K562 (cell line): ENCODE results near the gene VPS11. TPM values are rescaled to one million over a fixed set of nuclear protein-coding genes. Genes with fewer than 3 reads are reported as not detected.

Experiments used
- BCL6 ChIP-seq: fragments of 250-450 bp; sonication (Bioruptor Pico); IDR thresholded peaks from 2 replicates; pipeline ENCODE4 v1.4.0; 2020
- CBX3 ChIP-seq, 2 experiments: IDR thresholded peaks; 1 replicate in 1 of 2; 2 replicates in 1 of 2; pipeline ENCODE4 v1.6.1; 2012; ENCODE audit warnings: inconsistent platforms in 2 of 2, low read length in 2 of 2, borderline replicate concordance in 1 of 2, control low read depth in 1 of 2
- CREB3L1 ChIP-seq: fragments of 450-650 bp; IDR thresholded peaks from 2 replicates; pipeline ENCODE4 v1.6.1; 2014; ENCODE audit warnings: low read depth, mild to moderate bottlenecking, moderate library complexity, borderline replicate concordance
- DPF2 ChIP-seq: fragments of 450-650 bp; IDR thresholded peaks from 2 replicates; pipeline ENCODE4 v1.6.1; 2016
- EWSR1 ChIP-seq: fragments of 450-650 bp; IDR thresholded peaks from 2 replicates; pipeline ENCODE4 v1.6.1; 2018; ENCODE audit warnings: borderline replicate concordance, mild to moderate bottlenecking, low read depth, moderate library complexity; ENCODE audit not compliant: partially characterized antibody
- GTF2F1 ChIP-seq: IDR thresholded peaks from 2 replicates; pipeline ENCODE4 v1.6.1; 2011; ENCODE audit warnings: low read depth, low read length, improper control_type of control experiment
- JUN ChIP-seq, 2 experiments: sonication (generic) in 1 of 2; formaldehyde crosslinking in 1 of 2; IDR thresholded peaks; 2 replicates each; pipeline versions ENCODE4 v1.6.1 to v1.8.0; 2012 to 2022; ENCODE audit warnings: borderline replicate concordance in 2 of 2, mild to moderate bottlenecking in 2 of 2, improper control_type of control experiment in 1 of 2, low read depth in 1 of 2, low read length in 1 of 2, missing genetic modification reagents in 1 of 2
- KAT8 ChIP-seq: fragments of 450-650 bp; IDR thresholded peaks from 2 replicates; pipeline ENCODE4 v1.6.1; 2016; ENCODE audit warnings: low read depth, mild to moderate bottlenecking
- MTF1 ChIP-seq: fragments of 250-450 bp; sonication (Bioruptor Pico); IDR thresholded peaks from 2 replicates; pipeline ENCODE4 v1.9.0; 2021; ENCODE audit warnings: moderate library complexity, mild to moderate bottlenecking, inconsistent platforms, borderline replicate concordance
- MXD1 ChIP-seq: fragments of 250-450 bp; sonication (Bioruptor Pico); IDR thresholded peaks from 2 replicates; pipeline ENCODE4 v1.8.0; 2021; ENCODE audit warnings: borderline replicate concordance, mild to moderate bottlenecking, moderate library complexity; ENCODE audit not compliant: poor library complexity, severe bottlenecking
- ZKSCAN1 ChIP-seq: fragments of 150-350 bp; IDR thresholded peaks from 2 replicates; pipeline ENCODE4 v1.6.1; 2016; ENCODE audit warnings: low read depth, low read length
- ZNF140 ChIP-seq: fragments of 250-450 bp; sonication (Bioruptor Pico); IDR thresholded peaks from 2 replicates; pipeline ENCODE4 v1.8.0; 2021; ENCODE audit warnings: moderate library complexity, mild to moderate bottlenecking, inconsistent platforms
- ZNF318 ChIP-seq, 2 experiments: fragments of 450-650 bp; IDR thresholded peaks; 2 replicates each; pipeline ENCODE4 v1.6.1; 2016; ENCODE audit warnings: mild to moderate bottlenecking in 2 of 2, borderline replicate concordance in 1 of 2, low read depth in 1 of 2, moderate library complexity in 1 of 2
- polyA plus RNA-seq, 8 experiments: library from polyadenylated mRNA; depleted of rRNA in 4 of 8; stranded (reverse) in 5 of 8; unstranded in 3 of 8; fragments of >200 nt; fragmentation: Nextera tagmentation in 2 of 8; fragmentation: Illumina TruSeq in 1 of 8; extraction: Ambion mirVana in 2 of 8; extraction: Trizol in 1 of 8; gene quantifications; 2 replicates each; pipeline versions ENCODE4 v1.2.1 to v1.2.3, GENCODE V29; 2011 to 2014; ENCODE audit warnings: inconsistent platforms in 1 of 8, missing spikeins in 1 of 8
- total RNA-seq, 7 experiments: library from RNA; depleted of rRNA in 6 of 7; stranded (reverse); fragments of >200 nt in 6 of 7; fragmentation: Illumina TruSeq in 2 of 7; extraction: Trizol in 2 of 7; gene quantifications; 2 replicates each; pipeline versions ENCODE4 v1.2.1 to v1.2.3, GENCODE V29; 2011 to 2021; ENCODE audit warnings: low replicate concordance in 1 of 7

The VPS11 gene
- total and polyA plus RNA-seq, 9 of the 15 experiments (the other 6 are each of a cell fraction or from before 2014, with no cell fraction given) = 14.1 to 35.5 (median 27.5) TPM

- no peak for TF ChIP-seq ZNF318 (IDR thresholded peaks at IDR 0.05; ENCODE audit: borderline replicate concordance in 1 of 2, low read depth in 1 of 2)
- TF ChIP-seq GTF2F1 = no peak
- TF ChIP-seq BCL6 (CRISPR knock-in tag) = no peak
- TF ChIP-seq ZNF140 (CRISPR knock-in tag) = no peak
- no peak for TF ChIP-seq MXD1
- TF ChIP-seq JUN (IDR thresholded peaks at IDR 0.05; ENCODE audit: borderline replicate concordance, low read depth, low read length) = no peak
- no peak for TF ChIP-seq JUN (CRISPR knock-in tag; IDR thresholded peaks at IDR 0.05; ENCODE audit: borderline replicate concordance)
- TF ChIP-seq KAT8 = no peak
- TF ChIP-seq ZKSCAN1 = 0 out of 2 replicates have a peak, but pooled peaks have one; percentile 31
- 0 out of 2 replicates have a peak, but pooled peaks have one; percentile 12 for TF ChIP-seq DPF2
- no peak for TF ChIP-seq MTF1 (CRISPR knock-in tag)
- TF ChIP-seq CREB3L1 = no peak
- no peak for TF ChIP-seq CBX3 (IDR thresholded peaks at IDR 0.05; ENCODE audit: borderline replicate concordance in 1 of 2, low read length in 2 of 2)
- no peak for TF ChIP-seq EWSR1
These were observed 38.6 kb upstream of the VPS11 start (continued) for GRCh38 chr11:119029069-119029339.
